Activated gamma-delta T cell treated with Interleukin-2 at 50 U/mL for 16 hours (primary cell): ENCODE measurements around the gene LRRC37B.
"Not testable (repeated sequence)": the region's sequence is repeated elsewhere in the genome, so short reads cannot be mapped to it uniquely, and the experiment has no call there.

Source experiments
- DNase-seq: peaks from one replicate; pipeline ENCODE4 v3.0.0-alpha.2; 2020

LRRC37B gene

GRCh38 chr17:32042266-32042665 lies 35.1 kb downstream of the LRRC37B start:
- DNase-seq: not testable (repeated sequence)

DNA sequence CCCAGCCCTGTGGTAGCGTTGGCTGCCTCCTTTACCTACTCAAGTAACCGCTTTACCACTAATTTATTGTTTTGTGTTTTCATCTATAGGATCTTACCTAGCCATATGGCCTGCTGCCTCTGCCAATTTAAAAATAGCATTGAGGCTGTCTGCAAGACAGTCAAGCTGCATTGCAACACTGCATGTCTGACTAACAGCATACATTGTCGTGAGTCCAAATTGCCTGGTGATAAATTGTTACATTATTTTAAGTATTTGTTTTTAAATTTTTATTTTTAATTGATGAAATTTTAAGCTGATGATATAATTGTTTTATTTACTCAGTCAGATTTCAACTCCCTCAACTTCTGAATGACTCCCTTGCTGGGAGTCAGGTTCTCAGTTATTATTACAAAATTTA lies 38.4 kb downstream of the LRRC37B start:
- DNase-seq: not testable (repeated sequence)

DNA sequence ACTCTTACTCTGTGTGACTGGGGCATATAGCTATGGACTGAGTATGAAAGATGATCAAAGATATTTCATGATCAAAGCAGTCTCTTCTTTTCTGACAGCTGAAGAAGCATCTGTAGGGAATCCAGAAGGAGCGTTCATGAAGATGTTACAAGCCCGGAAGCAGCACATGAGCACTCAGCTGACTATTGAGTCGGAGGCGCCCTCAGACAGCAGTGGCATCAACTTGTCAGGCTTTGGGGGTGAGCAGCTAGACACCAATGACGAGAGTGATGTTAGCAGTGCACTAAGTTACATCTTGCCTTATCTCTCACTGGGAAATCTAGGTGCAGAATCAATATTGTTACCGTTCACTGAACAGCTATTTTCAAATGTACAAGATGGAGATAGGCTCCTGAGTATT lies 40.5 kb downstream of the LRRC37B start:
- DNase-seq: not testable (repeated sequence)

DNA sequence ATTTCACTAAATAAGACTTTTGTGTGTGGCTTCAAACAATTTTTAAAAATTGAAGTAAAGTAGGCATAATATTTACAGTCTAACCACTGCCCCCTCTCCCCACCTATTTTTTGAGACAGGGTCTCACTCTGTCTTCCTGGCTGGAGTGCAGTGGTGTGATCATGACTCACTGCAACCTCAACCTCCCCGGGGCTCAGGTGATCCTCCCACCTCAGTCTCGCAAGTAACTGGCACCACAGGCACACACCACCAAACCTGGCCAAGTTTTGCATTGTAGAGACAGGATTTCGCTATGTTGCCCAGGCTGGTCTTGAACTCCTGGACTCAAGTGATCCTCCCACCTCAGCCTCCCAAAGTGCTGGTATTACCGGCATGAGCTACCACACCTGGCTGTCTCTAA lies 47.8 kb downstream of the LRRC37B start:
- not testable (repeated sequence) for DNase-seq

DNA sequence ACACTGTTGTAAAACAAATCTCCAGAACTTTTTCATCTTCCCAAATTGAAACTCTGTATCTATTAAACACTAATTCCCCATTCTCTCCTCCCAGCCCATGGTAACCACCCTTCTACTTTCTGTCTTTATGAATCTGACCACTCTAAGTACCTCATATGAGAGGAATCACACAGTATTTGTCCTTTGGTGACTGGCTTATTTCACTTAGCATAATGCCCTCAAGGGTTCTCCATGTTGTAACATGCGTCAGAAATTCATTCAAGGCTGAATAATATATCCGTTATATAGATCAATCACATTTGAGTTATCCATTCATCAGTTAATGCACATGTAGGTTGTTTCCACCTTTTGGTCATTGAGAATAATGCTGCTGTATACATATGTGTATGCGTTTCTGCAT lies 48.2 kb downstream of the LRRC37B start:
- not testable (repeated sequence) for DNase-seq

DNA sequence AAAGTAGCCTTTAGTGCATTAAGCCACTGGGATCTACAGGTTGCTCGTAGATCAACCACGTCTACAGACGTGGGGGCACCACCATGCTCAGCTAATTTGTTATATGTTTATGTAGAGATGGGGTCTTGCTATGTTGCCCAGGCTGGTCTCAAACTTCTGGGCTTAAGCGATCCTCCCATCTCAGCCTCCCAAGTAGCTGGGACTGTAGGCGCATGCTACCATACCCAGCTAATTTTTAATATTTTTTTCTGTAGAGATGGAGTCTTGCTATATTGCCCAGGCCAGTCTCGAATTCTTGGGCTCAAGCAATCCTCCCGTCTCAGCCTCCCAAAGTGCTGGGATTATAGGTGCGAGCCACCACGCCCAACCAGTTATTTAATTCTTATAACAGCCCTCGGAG lies 49.3 kb downstream of the LRRC37B start:
- DNase-seq: not testable (repeated sequence)

- DNase-seq: not testable (repeated sequence)
These were observed 50.4 kb downstream of the LRRC37B start for GRCh38 chr17:32057460-32058105.

GRCh38 chr17:32060695-32061094 lies 53.5 kb downstream of the LRRC37B start:
- DNase-seq: not testable (repeated sequence)

- not testable (repeated sequence) for DNase-seq
These were observed 54.7 kb downstream of the LRRC37B start for GRCh38 chr17:32061840-32062239.

- DNase-seq: not testable (repeated sequence)
These were observed 56.9 kb downstream of the LRRC37B start for GRCh38 chr17:32064091-32064490.

DNA sequence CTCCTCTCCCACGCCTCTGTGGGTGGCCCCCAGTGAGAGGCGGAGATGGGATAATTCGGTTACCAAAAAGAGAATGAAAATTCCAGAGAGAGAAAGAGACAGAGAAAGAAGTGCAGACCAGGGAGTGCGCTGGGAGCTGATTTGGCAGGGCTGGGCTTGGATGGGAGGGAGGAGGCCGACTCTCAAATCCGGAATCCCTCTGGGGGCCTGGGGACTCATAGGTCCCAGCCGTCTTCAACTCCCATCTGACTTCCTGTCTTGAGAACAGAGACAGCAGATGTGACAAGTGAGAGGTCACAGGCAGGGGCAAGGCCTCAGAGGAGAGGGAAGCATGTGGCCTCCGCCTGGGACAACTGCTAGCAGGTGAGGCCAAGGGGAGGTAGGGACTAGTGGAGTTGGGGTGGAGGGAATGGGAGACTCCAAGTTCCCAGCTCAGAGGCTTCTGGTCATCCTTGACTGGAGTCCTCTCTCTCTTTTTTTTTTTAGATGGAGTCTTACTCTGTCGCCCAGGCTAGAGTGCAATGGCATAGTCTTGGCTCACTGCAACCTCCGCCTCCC lies 59.0 kb downstream of the LRRC37B start:
- not testable (repeated sequence) for DNase-seq

DNA sequence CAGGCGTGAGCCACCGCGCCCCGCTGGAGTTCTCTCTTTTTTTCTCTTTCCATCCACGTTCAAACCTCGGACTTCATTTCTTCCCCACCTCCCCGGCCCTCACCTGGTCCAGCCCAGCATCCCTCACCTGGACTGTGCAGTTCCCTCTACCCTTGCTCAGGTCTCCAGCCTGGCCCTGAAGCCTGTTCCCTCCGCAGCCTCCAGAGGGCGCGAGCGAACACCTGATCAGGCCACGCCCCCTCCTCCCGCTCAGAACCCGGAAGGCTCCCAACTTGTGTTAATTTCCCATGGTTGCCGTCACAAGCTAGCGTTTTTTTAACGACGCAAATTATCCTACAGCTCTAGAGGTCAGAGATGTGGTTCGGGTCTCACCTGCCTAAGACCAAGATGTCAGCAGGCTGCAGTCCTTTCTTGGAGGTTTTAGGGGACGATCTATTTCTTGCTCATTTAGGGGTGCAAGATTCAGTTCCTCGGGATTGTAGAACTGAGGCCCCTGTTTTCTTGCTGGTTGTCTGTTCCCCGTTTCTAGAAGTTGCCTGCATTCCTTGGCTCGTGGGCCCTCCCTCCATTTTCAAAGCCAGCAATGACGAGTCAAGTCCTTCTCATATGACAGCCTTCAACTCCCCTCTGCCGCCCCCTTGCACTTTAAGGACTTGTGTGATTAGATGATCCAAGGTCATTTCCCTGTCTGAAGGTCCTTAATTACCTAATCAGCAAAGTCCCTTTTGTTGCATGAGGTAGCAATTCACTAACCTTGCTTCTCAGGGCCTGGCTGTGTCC lies 59.9 kb downstream of the LRRC37B start:
- peak; percentile 42 for DNase-seq

DNA sequence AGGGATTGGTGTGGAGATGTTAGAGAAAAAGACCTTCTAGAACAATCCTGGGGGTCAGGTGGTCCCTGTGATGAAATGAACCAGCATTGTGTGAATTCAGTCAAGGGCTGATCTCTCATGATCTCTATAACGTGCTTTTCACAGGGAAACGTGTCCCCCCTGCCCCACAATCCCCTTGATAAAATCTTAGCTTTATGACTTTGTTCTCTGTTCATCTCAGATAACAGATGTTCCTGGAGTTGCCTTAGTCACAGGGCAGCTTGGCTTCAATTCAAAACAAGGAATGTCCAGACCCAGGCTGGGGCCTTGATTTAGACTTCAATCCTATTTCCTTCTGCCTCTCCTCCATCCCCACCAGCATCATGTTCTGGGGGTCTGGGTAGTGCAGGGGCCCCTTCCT lies 61.9 kb downstream of the LRRC37B start:
- not testable (repeated sequence) for DNase-seq

- peak; percentile 36 for DNase-seq
These were observed 64.8 kb downstream of the LRRC37B start for GRCh38 chr17:32071961-32072360.

- DNase-seq: not testable (repeated sequence)
These were observed 65.9 kb downstream of the LRRC37B start for GRCh38 chr17:32073131-32073530.

DNA sequence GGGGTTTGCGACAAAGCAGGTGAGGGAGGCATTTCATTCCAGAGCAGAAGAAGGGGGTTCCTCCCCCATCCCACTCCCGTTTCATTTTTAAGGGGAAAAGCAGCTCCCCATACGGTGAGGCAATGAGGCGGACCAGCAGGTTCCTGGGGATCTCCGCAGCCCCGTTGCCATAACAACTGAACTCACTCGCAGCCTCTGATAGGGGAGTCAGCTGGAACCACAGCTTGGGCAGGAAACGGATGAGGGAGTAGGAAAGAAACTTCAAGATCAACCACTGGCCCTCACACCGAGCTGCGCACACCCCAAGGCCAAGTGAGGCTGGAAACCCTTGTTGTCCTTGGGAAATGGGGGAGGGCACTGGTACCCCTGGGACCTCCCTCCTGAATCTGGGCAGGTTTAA lies 72.6 kb downstream of the LRRC37B start:
- peak; percentile 64 for DNase-seq

DNA sequence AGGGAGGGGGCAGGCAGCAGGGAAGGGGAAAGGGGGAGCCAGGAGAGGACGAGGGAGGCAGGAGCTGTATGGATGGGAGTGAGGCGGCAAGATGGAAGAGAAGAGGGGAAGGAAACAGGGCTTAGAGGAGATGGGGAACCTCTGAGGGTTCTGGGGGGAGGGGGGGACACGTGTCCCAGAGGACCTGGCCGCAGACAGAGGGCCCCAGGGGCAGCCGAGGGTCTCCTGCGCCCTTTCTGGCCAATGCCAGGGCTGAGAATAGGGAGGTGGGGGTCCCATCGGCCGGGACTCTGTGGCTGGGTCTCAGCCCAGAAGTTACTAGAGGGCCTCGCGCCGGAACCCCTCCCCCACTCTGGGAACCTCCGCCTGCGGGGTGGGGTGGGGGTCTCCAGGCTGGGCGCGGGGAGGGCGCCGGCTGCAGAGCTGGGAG lies 76.4 kb downstream of the LRRC37B start:
- not testable (repeated sequence) for DNase-seq

DNA sequence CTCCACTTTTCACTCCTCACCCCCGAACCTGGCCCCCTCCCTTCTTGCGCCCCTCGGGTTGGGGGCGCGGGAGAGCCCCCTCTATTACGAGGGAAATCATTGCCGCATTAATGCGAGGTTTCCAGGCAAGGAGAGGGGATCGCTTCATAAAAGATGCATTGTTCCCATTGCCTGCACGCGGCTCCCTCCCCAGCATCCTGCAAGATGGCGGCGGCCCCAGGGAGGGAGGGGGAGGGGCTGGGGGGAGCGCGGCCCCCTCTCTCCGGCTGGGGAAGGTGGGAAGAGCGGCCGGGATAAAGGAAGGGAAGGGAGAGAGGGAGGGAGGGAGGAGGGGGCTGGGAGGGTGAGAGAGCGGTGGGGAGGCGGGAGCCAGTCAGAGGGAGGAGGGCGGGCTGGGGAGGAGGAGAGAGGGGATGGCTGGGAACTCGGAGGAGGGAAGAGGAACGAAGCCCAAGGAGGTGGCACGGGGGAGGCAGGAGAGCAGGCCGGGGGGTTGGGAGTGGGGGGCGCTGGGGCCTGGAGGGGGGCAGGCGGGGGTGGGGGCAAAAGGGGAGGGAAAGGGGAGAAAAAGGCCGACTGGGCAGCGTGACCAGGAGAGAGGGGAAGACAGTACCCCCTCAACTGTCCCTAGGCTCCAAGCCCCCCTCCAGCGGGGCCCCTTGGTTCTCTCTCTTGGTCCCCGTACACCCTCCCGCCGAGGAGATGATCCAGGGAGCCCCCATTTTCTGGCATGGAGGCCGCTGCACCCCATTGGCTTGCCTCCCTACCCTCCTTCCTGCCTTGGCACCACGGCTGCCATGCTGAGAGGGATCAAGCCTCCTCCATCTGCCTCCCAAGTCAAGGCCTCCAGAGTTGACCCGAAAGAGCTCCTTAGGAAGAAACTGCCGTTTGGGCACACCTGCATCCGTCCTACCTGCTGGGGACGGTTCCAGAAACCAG lies 77.1 kb downstream of the LRRC37B start:
- not testable (repeated sequence) for DNase-seq

DNA sequence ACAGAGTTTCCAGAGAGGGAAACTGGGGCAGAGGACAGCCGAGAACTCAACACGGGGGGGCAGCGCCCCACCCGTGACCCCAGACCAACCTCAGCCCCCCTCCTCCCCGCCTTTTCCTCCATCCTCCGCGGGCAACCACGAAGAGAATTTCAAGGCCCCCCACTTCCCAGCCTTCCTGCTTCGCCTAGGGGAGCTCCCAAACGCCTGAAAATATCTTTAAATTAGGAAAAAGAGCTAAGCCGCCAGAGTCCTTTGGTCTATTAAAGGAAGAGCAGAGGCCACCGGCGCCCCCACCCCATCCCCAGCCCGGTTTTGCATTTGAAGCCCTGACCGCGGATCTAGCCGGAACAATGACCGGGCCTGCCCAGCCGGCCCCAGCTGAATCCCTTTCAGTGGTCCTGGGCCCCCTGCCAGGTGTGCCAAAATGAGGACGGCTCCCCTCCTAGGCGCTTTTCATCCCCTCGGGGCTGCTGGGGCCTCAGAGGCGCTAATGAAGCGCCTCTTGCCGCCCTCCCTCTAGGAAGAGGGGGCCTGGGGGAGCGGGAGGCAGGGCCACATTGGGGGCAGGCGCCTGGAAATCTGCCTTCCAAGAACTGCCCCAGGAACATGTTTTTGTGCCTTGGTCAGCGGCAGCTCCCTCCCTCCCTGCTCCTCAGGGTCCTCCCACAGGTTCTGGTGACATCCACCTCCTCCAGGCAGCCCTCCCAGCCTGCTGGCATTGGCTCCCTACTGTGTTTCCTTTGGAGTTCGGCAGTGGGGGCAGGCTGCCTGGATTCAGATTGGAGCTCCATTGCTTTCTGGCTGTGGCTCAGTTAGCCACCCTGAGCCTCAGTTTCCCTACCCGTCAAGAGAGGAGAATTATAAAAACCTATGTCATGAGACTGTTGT lies 78.0 kb downstream of the LRRC37B start:
- not testable (repeated sequence) for DNase-seq

DNA sequence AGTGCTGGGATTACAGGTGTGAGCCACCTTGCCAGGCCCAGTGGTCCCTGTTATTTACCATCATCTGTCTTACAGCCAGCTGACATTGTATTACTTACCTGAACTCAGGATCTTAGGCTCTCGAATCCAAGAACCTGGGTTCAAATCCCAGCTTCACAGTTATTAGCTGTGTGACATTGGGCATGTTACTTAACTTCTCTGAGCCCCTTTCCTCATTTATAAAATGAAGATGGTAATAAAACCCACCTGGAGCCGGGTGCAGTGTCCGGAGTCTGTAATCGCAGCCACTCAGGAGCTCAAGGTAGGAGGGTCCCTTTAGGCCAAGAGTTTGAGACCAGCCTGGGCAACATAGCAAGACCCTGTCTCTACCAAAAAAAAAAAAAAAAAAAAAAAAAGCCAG lies 79.7 kb downstream of the LRRC37B start:
- not testable (repeated sequence) for DNase-seq

DNA sequence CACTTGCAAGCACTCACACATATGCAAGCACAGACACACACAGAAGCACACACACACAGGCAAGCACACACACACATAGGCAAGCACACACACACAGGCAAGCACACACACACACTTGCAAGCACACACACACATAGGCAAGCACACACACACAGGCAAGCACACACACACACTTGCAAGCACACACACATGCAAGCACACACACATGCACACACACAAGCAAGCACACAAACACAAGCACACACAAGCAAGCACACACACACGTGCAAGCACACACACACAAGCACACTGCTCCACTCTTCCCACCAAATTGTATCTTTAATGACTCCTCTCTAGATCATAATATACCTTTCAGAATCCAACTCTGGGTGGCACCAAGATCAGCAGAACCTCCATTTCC lies 84.9 kb downstream of the LRRC37B start:
- DNase-seq: not testable (repeated sequence)

DNA sequence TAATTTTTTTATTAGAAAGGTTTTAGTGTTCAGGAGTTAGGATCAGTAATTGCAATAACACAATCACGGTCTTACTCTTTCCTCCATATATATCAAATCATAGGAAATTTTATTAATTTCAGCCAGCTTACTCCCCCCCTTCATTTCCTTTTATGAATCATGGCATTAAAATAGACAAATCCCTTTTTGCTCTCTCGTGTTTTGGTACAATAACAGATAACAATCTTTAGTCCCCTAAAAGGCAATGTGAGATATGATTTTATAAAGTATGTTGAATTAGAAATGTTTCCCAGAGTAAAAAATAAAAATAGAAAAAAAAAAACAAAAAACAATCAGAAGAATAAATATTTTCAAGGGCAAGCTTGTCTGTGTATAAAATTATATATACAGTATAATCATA lies 92.5 kb downstream of the LRRC37B start:
- no peak for DNase-seq
